GM12878 (cell line): ENCODE results near the gene RORC. TPM values are rescaled to one million over a fixed set of nuclear protein-coding genes. Genes with fewer than 3 reads are reported as not detected.

ENCODE experiments used
- ATAC-seq: fragments of 200-7000 bp; cut with Tn5 transposase; 3 replicates; pipeline ENCODE4 v1.9.1; 2020; ENCODE audit warnings: mild to moderate bottlenecking, moderate library complexity
- BruUV-seq: library from RNA; stranded (reverse); fragments of 400-500 nt; replicated peaks from 2 replicates; lab custom pipeline; 2021; lab: Mats Ljungman, UMichigan
- CTCF ChIA-PET: fragments of 300-600 bp; sonication (Branson Sonifier 250); formaldehyde crosslinking; extraction: SDS; loops from one replicate; lab custom pipeline; 2021; ENCODE audit warnings: inconsistent platforms; lab: Yijun Ruan, JAX
- POLR2A ChIA-PET: fragments of 350-600 bp; formaldehyde crosslinking; extraction: SDS; loops from one replicate; lab custom pipeline; 2021; ENCODE audit warnings: inconsistent platforms; lab: Charles Lee
- RAD21 ChIA-PET: fragments of 300-600 bp; sonication (Branson Sonifier 250); formaldehyde crosslinking; loops from one replicate; lab custom pipeline; 2023; ENCODE audit warnings: antibody characterized with exemption; ENCODE audit not compliant: unreplicated experiment; lab: Charles Lee
- SMC1A ChIA-PET: fragments of 300-600 bp; sonication (Branson Sonifier 250); formaldehyde crosslinking; loops from one replicate; lab custom pipeline; 2023; ENCODE audit not compliant: unreplicated experiment, uncharacterized antibody; lab: Charles Lee
- DNase-seq: peaks from one replicate; pipeline ENCODE4 v3.0.0-alpha.2; 2011; ENCODE audit warnings: low read depth, low spot score
- FAIRE-seq: peaks from 3 replicates; lab custom pipeline; 2011; peaks lifted over from hg19 to GRCh38; lab: Jason Lieb, UNC
- H2AFZ ChIP-seq: 2 replicates; pipeline ENCODE4 v1.6.0; 2011; ENCODE audit warnings: low read depth, low read length, control low read depth; ENCODE audit not compliant: control insufficient read depth
- H3K27ac ChIP-seq: 2 replicates; pipeline ENCODE4 v1.5.1; 2011; ENCODE audit warnings: control low read depth; ENCODE audit not compliant: control insufficient read depth, insufficient read depth
- H3K27me3 ChIP-seq, 2 experiments: replicated peaks in 1 of 2; 2 replicates each; pipeline versions ENCODE4 v1.6.0 to v1.6.1; 2011; ENCODE audit warnings: low read length in 1 of 2; ENCODE audit not compliant: control insufficient read depth in 2 of 2, insufficient read depth in 2 of 2
- H3K36me3 ChIP-seq, 2 experiments: 2 replicates each; pipeline ENCODE4 v1.5.1; 2011; ENCODE audit warnings: low read length in 1 of 2; ENCODE audit not compliant: control insufficient read depth in 2 of 2, insufficient read depth in 2 of 2
- H3K4me1 ChIP-seq: 2 replicates; pipeline ENCODE4 v1.6.1; 2011; ENCODE audit warnings: mild to moderate bottlenecking, low read length, moderate library complexity, mixed read lengths; ENCODE audit not compliant: control insufficient read depth, insufficient read depth
- H3K4me2 ChIP-seq: 2 replicates; pipeline ENCODE4 v1.6.0; 2011; ENCODE audit warnings: control low read depth; ENCODE audit not compliant: control insufficient read depth, insufficient read depth
- H3K4me3 ChIP-seq: fragments of 200-600 bp; sonication (generic); 2 replicates; pipeline ENCODE4 v1.5.1; 2016
- H3K79me2 ChIP-seq: 2 replicates; pipeline ENCODE4 v1.6.0; 2011; ENCODE audit warnings: low read length; ENCODE audit not compliant: control insufficient read depth, insufficient read depth
- H3K9ac ChIP-seq: 2 replicates; pipeline ENCODE4 v1.8.0; 2011; ENCODE audit warnings: low read length, control low read depth, mixed read lengths; ENCODE audit not compliant: control insufficient read depth, insufficient read depth
- H3K9me3 ChIP-seq: replicated peaks from 3 replicates; pipeline ENCODE4 v1.5.1; 2011; ENCODE audit warnings: mild to moderate bottlenecking, low read length; ENCODE audit not compliant: control insufficient read depth, insufficient read depth
- H4K20me1 ChIP-seq: 2 replicates; pipeline ENCODE4 v1.6.0; 2011; ENCODE audit not compliant: control insufficient read depth, insufficient read depth
- BRCA1 ChIP-seq: IDR thresholded peaks from 2 replicates; pipeline ENCODE4 v1.6.1; 2011; ENCODE audit warnings: low read depth, low read length, improper control_type of control experiment
- CHD2 ChIP-seq: IDR thresholded peaks from 2 replicates; pipeline ENCODE4 v1.6.1; 2011; ENCODE audit warnings: low read depth, low read length, improper control_type of control experiment, borderline replicate concordance
- CREB1 ChIP-seq: IDR thresholded peaks from 2 replicates; pipeline ENCODE4 v1.6.1; 2012; ENCODE audit warnings: low read depth, mild to moderate bottlenecking, inconsistent platforms
- EZH2 ChIP-seq: IDR thresholded peaks from 2 replicates; pipeline ENCODE4 v1.6.1; 2012; ENCODE audit warnings: low read depth, mild to moderate bottlenecking, control low read depth, inconsistent platforms, low read length, borderline replicate concordance; ENCODE audit not compliant: control insufficient read depth
- FOS ChIP-seq: IDR thresholded peaks from 3 replicates; pipeline ENCODE4 v1.6.1; 2011; ENCODE audit warnings: borderline replicate concordance; ENCODE audit not compliant: insufficient read length; ENCODE audit errors: extremely low read depth
- FOXM1 ChIP-seq: IDR thresholded peaks from 2 replicates; pipeline ENCODE4 v1.6.1; 2012; ENCODE audit warnings: low read depth, mild to moderate bottlenecking, inconsistent platforms, low read length, moderate library complexity
- HDAC2 ChIP-seq: fragments of 200-600 bp; sonication (generic); IDR thresholded peaks from 2 replicates; pipeline ENCODE4 v1.6.1; 2017
- HDGF ChIP-seq: fragments of 450-650 bp; IDR thresholded peaks from 2 replicates; pipeline ENCODE4 v1.6.1; 2016; ENCODE audit warnings: antibody characterized with exemption
- STAT1 ChIP-seq: fragments of 450-650 bp; conservative IDR thresholded peaks from 2 replicates; pipeline ENCODE4 v1.6.1; 2014; ENCODE audit warnings: antibody characterized with exemption, mild to moderate bottlenecking
- TAF1 ChIP-seq: IDR thresholded peaks from 2 replicates; pipeline ENCODE4 v1.6.1; 2011; ENCODE audit warnings: mild to moderate bottlenecking, low read depth, low read length, borderline replicate concordance
- WGBS: methylation state at CpG from one replicate; pipeline ENCODE4 v1.1.6; 2016; ENCODE audit warnings: low lambda C conversion rate; ENCODE audit not compliant: insufficient replicate concordance, insufficient coverage; ENCODE audit errors: missing lambda C conversion rate; 5-methylcytosine and 5-hydroxymethylcytosine counted together
- in situ Hi-C: fragments of 300-500 bp; cut with MboI; formaldehyde crosslinking; loops from 9 replicates; pipeline ENCODE4 v1.14.3; 2018; ENCODE audit warnings: mixed read lengths
- intact Hi-C: fragments of 100-400 bp; cut with micrococcal nuclease; formaldehyde crosslinking; loops from one replicate; pipeline ENCODE4 v1.14.2; 2022; ENCODE audit not compliant: unreplicated experiment
- polyA plus RNA-seq, 11 experiments: library from polyadenylated mRNA; depleted of rRNA in 4 of 11; unstranded in 6 of 11; stranded (reverse) in 5 of 11; fragments of >200 nt; fragmentation: Nextera tagmentation in 4 of 11; fragmentation: Illumina TruSeq in 1 of 11; extraction: Ambion mirVana in 4 of 11; extraction: Trizol in 1 of 11; gene quantifications; 1 replicate in 1 of 11; 2 replicates in 10 of 11; pipeline versions ENCODE4 v1.2.1 to v1.2.3, GENCODE V29; 2011 to 2016; ENCODE audit warnings: inconsistent platforms in 2 of 11, missing spikeins in 2 of 11, low read depth in 1 of 11
- total RNA-seq, 4 experiments: library from RNA; depleted of rRNA in 3 of 4; stranded (reverse); fragments of >200 nt in 3 of 4; fragmentation: Illumina TruSeq in 1 of 4; extraction: Trizol in 1 of 4; gene quantifications; 2 replicates each; pipeline versions ENCODE4 v1.2.1 to v1.2.3, GENCODE V29; 2013 to 2021
- TF ChIP-seq, protein P1 (sequence below): fragments of 450-650 bp; IDR thresholded peaks from 2 replicates; pipeline ENCODE4 v1.6.1; 2017; ENCODE audit warnings: mild to moderate bottlenecking, low read depth, inconsistent platforms; ENCODE audit not compliant: poor library complexity, severe bottlenecking
- TF ChIP-seq, protein P2 (sequence below): fragments of 450-650 bp; IDR thresholded peaks from 2 replicates; pipeline ENCODE4 v1.6.1; 2016; ENCODE audit warnings: mild to moderate bottlenecking
- TF ChIP-seq, protein P3 (sequence below): fragments of 450-650 bp; IDR thresholded peaks from 2 replicates; pipeline ENCODE4 v1.6.1; 2017; ENCODE audit warnings: mild to moderate bottlenecking, moderate library complexity

RORC gene
- total and polyA plus RNA-seq, 10 of the 15 experiments (the other 5 are each of a cell fraction or from before 2014, with no cell fraction given): not detected

DNA sequence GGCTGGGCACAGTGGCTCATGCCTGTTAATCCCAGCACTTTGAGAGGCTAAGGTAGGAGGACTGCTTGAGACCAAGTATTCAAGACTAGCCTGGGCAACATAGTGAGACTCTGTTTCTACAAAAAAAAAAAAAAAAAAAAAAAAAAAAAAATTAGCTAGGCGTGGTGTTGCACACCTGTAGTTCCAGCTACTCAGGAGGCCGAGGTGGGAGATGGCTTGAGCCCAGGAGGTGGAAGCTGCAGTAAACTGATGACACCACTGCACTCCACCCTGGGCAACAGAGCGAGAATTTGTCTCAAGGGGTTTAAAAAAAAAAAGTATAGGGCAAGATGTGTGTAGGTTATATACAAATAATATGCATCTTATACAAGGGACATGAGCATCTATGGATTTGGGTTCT, 43.9 kb downstream of the RORC start:
- Histone ChIP-seq H3K27ac (no peak overlapping the region), H3K79me2 (no peaks in the 10 kb centered on the region; the same call in 1 of the 2 replicates), H3K36me3 (no peaks in the 10 kb centered on the region), H4K20me1 (no peaks in the 10 kb centered on the region), H3K9me3 (no peaks in the 10 kb centered on the region), H3K4me2 (no peak overlapping the region), H3K27me3 (no peaks in the 10 kb centered on the region; a peak in 1 of 4 replicates), H3K4me3 (no peak overlapping the region), H3K9ac (no peak overlapping the region), H3K4me1 (peaks cover 5% of the 10 kb centered on the region), H2AFZ (no peak overlapping the region)
- FAIRE-seq (no peak), ATAC-seq (no peak), DNase-seq (no peak)
- ChIA-PET SMC1A (interaction anchor here (1.9 kb wide), 1 partner anchor 11 kb away, joined by 4 read pairs; no protein-coding TSS in a partner anchor), RAD21 (no interaction called here), CTCF (interaction anchor here (0.5 to 1.4 kb wide), 3 partner anchors 13 to 447 kb away, joined by 3 to 6 read pairs (median 3); no protein-coding TSS in a partner anchor), POLR2A (interaction anchor here (0.6 to 1.4 kb wide), 2 partner anchors 24 to 587 kb away, joined by 3 to 5 read pairs; partner anchors contain the start of gene MRPL9)
- intact Hi-C loops: no loop called here
- no TSS peak for BruUV-seq
- 33% methylated on average over 2 of the region's 3 CpGs for WGBS
- in situ Hi-C loops: no loop called here
- TF ChIP-seq FOS (no peak), FOXM1 (no peak), CHD2 (no peak), EZH2 (no peak), BRCA1 (no peak), STAT1 (no peak), HDAC2 (no peak), HDGF (no peak), TAF1 (no peak), CREB1 (no peak)
- TF ChIP-seq, protein P1, sequence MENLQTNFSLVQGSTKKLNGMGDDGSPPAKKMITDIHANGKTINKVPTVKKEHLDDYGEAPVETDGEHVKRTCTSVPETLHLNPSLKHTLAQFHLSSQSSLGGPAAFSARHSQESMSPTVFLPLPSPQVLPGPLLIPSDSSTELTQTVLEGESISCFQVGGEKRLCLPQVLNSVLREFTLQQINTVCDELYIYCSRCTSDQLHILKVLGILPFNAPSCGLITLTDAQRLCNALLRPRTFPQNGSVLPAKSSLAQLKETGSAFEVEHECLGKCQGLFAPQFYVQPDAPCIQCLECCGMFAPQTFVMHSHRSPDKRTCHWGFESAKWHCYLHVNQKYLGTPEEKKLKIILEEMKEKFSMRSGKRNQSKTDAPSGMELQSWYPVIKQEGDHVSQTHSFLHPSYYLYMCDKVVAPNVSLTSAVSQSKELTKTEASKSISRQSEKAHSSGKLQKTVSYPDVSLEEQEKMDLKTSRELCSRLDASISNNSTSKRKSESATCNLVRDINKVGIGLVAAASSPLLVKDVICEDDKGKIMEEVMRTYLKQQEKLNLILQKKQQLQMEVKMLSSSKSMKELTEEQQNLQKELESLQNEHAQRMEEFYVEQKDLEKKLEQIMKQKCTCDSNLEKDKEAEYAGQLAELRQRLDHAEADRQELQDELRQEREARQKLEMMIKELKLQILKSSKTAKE: no peak
- TF ChIP-seq, protein P2, sequence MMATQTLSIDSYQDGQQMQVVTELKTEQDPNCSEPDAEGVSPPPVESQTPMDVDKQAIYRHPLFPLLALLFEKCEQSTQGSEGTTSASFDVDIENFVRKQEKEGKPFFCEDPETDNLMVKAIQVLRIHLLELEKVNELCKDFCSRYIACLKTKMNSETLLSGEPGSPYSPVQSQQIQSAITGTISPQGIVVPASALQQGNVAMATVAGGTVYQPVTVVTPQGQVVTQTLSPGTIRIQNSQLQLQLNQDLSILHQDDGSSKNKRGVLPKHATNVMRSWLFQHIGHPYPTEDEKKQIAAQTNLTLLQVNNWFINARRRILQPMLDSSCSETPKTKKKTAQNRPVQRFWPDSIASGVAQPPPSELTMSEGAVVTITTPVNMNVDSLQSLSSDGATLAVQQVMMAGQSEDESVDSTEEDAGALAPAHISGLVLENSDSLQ: no peak
- TF ChIP-seq, protein P3, sequence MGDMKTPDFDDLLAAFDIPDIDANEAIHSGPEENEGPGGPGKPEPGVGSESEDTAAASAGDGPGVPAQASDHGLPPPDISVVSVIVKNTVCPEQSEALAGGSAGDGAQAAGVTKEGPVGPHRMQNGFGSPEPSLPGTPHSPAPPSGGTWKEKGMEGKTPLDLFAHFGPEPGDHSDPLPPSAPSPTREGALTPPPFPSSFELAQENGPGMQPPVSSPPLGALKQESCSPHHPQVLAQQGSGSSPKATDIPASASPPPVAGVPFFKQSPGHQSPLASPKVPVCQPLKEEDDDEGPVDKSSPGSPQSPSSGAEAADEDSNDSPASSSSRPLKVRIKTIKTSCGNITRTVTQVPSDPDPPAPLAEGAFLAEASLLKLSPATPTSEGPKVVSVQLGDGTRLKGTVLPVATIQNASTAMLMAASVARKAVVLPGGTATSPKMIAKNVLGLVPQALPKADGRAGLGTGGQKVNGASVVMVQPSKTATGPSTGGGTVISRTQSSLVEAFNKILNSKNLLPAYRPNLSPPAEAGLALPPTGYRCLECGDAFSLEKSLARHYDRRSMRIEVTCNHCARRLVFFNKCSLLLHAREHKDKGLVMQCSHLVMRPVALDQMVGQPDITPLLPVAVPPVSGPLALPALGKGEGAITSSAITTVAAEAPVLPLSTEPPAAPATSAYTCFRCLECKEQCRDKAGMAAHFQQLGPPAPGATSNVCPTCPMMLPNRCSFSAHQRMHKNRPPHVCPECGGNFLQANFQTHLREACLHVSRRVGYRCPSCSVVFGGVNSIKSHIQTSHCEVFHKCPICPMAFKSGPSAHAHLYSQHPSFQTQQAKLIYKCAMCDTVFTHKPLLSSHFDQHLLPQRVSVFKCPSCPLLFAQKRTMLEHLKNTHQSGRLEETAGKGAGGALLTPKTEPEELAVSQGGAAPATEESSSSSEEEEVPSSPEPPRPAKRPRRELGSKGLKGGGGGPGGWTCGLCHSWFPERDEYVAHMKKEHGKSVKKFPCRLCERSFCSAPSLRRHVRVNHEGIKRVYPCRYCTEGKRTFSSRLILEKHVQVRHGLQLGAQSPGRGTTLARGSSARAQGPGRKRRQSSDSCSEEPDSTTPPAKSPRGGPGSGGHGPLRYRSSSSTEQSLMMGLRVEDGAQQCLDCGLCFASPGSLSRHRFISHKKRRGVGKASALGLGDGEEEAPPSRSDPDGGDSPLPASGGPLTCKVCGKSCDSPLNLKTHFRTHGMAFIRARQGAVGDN: no peak
